K562 (cell line): ENCODE measurements around the gene TRAF7. TPM values are rescaled to one million over a fixed set of nuclear protein-coding genes. Genes with fewer than 3 reads are reported as not detected.
A peak's percentile ranks its signal among the peaks of the same experiment; 100 is the strongest.

ENCODE experiments used
- ATAC-seq: fragments of 200-7000 bp; cut with Tn5 transposase; 3 replicates; pipeline ENCODE4 v1.9.1; 2020; ENCODE audit warnings: moderate library complexity
- BruUV-seq: library from RNA; stranded (reverse); fragments of 400-500 nt; replicated peaks from 2 replicates; lab custom pipeline; 2021; lab: Mats Ljungman, UMichigan
- CTCF ChIA-PET: fragments of 300-600 bp; formaldehyde crosslinking; extraction: SDS; loops from one replicate; lab custom pipeline; 2021; ENCODE audit warnings: low intra/inter-chr PET ratio; lab: Yijun Ruan, JAX
- POLR2A ChIA-PET: fragments of 300-600, 350-650 bp; sonication (Branson Sonifier 250); formaldehyde crosslinking; extraction: SDS; loops from one replicate; lab custom pipeline; 2021; ENCODE audit warnings: antibody characterized with exemption, inconsistent platforms; lab: Yijun Ruan, JAX
- DNase-seq, 4 experiments: peaks; one replicate each; pipeline versions ENCODE4 v3.0.0 to v3.0.0-alpha.2; 2011 to 2018; ENCODE audit warnings: low spot score in 3 of 4, mixed read lengths in 3 of 4; ENCODE audit errors: extremely low read depth in 1 of 4
- FAIRE-seq: peaks from 2 replicates; lab custom pipeline; 2011; peaks lifted over from hg19 to GRCh38; lab: Jason Lieb, UNC
- H2AFZ ChIP-seq: 2 replicates; pipeline ENCODE4 v1.6.0; 2011; ENCODE audit warnings: low read depth, low read length, control low read depth, inconsistent platforms
- H3K27ac ChIP-seq: fragments of 200-600 bp; 3 replicates; pipeline ENCODE4 v1.8.0; 2011; ENCODE audit warnings: low read depth, mild to moderate bottlenecking, control low read depth, inconsistent platforms, low read length, moderate library complexity, mixed read lengths; ENCODE audit errors: extremely low read depth
- H3K27me3 ChIP-seq, 2 experiments: fragments of 300-600 bp in 1 of 2; 2 replicates in 1 of 2; 3 replicates in 1 of 2; pipeline versions ENCODE4 v1.6.0 to v1.8.0; 2011; ENCODE audit warnings: inconsistent platforms in 2 of 2, low read length in 2 of 2, mild to moderate bottlenecking in 1 of 2, mixed read lengths in 1 of 2, moderate library complexity in 1 of 2; ENCODE audit not compliant: control insufficient read depth in 2 of 2, insufficient read depth in 2 of 2
- H3K36me3 ChIP-seq: fragments of 300-600 bp; 3 replicates; pipeline ENCODE4 v1.8.0; 2011; ENCODE audit warnings: mild to moderate bottlenecking, low read length, inconsistent platforms; ENCODE audit not compliant: control insufficient read depth, insufficient read depth
- H3K4me1 ChIP-seq, 2 experiments: fragments of 200-600 bp in 1 of 2; replicated peaks in 1 of 2; 2 replicates in 1 of 2; 3 replicates in 1 of 2; pipeline versions ENCODE4 v1.5.1 to v1.8.0; 2011; ENCODE audit warnings: inconsistent platforms in 2 of 2, low read length in 2 of 2, mild to moderate bottlenecking in 1 of 2, mixed read lengths in 1 of 2, moderate library complexity in 1 of 2; ENCODE audit not compliant: control insufficient read depth in 2 of 2, insufficient read depth in 2 of 2
- H3K4me2 ChIP-seq: 2 replicates; pipeline ENCODE4 v1.6.1; 2011; ENCODE audit warnings: low read length, control low read depth, inconsistent platforms, mixed read lengths; ENCODE audit not compliant: insufficient read depth
- H3K4me3 ChIP-seq: fragments of 200-600 bp; sonication (generic), shearing (Covaris generic); 2 replicates; pipeline ENCODE4 v1.5.1; 2016; ENCODE audit warnings: control low read depth, inconsistent platforms
- H3K79me2 ChIP-seq: fragments of 200-600 bp; 3 replicates; pipeline ENCODE4 v1.8.0; 2011; ENCODE audit warnings: low read length, inconsistent platforms; ENCODE audit not compliant: control insufficient read depth, insufficient read depth
- H3K9ac ChIP-seq, 2 experiments: 2 replicates each; pipeline versions ENCODE4 v1.6.0 to v1.6.1; 2011; ENCODE audit warnings: low read depth in 2 of 2, low read length in 2 of 2, control low read depth in 1 of 2, inconsistent platforms in 1 of 2, mild to moderate bottlenecking in 1 of 2, mixed read lengths in 1 of 2; ENCODE audit not compliant: insufficient read depth in 1 of 2
- H3K9me1 ChIP-seq: one replicate; pipeline ENCODE4 v1.6.0; 2011; ENCODE audit warnings: inconsistent platforms, mild to moderate bottlenecking, low read length, moderate library complexity; ENCODE audit not compliant: control insufficient read depth, insufficient read depth
- H3K9me3 ChIP-seq: replicated peaks from 2 replicates; pipeline ENCODE4 v1.5.1; 2011; ENCODE audit warnings: low read depth, low read length, inconsistent platforms; ENCODE audit not compliant: control insufficient read depth, insufficient read depth
- H4K20me1 ChIP-seq: replicated peaks from 2 replicates; pipeline ENCODE4 v1.6.1; 2011; ENCODE audit warnings: low read length, inconsistent platforms, mixed read lengths; ENCODE audit not compliant: control insufficient read depth, insufficient read depth
- MECOM ChIP-seq: fragments of 250-450 bp; sonication (Bioruptor Pico); IDR thresholded peaks from 2 replicates; pipeline ENCODE4 v1.8.0; 2022; ENCODE audit warnings: inconsistent platforms
- POLR2AphosphoS5 ChIP-seq: IDR thresholded peaks from 2 replicates; pipeline ENCODE4 v1.6.1; 2011; ENCODE audit warnings: mild to moderate bottlenecking, low read depth, low read length, moderate library complexity; ENCODE audit not compliant: control insufficient read depth, insufficient read depth
- SFPQ ChIP-seq: fragments of 200-400 bp; formaldehyde crosslinking; IDR thresholded peaks from 2 replicates; pipeline ENCODE4 v1.6.1; 2017; ENCODE audit warnings: mild to moderate bottlenecking, low read depth, low read length, moderate library complexity
- ZBTB33 ChIP-seq: sonication (generic); formaldehyde crosslinking; IDR thresholded peaks from 2 replicates; pipeline ENCODE4 v1.8.1; 2023; ENCODE audit warnings: mild to moderate bottlenecking, missing genetic modification reagents
- WGBS: fragments of 100-300 bp; shearing (Covaris generic); methylation state at CpG from one replicate; pipeline ENCODE4 v1.1.6; 2016; ENCODE audit warnings: low coverage, mixed read lengths; ENCODE audit not compliant: insufficient coverage; ENCODE audit errors: missing lambda C conversion rate; 5-methylcytosine and 5-hydroxymethylcytosine counted together
- in situ Hi-C: fragments of 300-500 bp; cut with MboI; formaldehyde crosslinking; loops from 4 replicates; pipeline ENCODE4 v1.15.0; 2018; ENCODE audit warnings: inconsistent platforms, mixed read lengths
- intact Hi-C: fragments of 100-400 bp; cut with micrococcal nuclease; formaldehyde crosslinking; loops from 2 replicates; pipeline ENCODE4 v1.14.2; 2022
- polyA plus RNA-seq, 8 experiments: library from polyadenylated mRNA; depleted of rRNA in 4 of 8; stranded (reverse) in 5 of 8; unstranded in 3 of 8; fragments of >200 nt; fragmentation: Nextera tagmentation in 2 of 8; fragmentation: Illumina TruSeq in 1 of 8; extraction: Ambion mirVana in 2 of 8; extraction: Trizol in 1 of 8; gene quantifications; 2 replicates each; pipeline versions ENCODE4 v1.2.1 to v1.2.3, GENCODE V29; 2011 to 2014; ENCODE audit warnings: inconsistent platforms in 1 of 8, missing spikeins in 1 of 8
- total RNA-seq, 7 experiments: library from RNA; depleted of rRNA in 6 of 7; stranded (reverse); fragments of >200 nt in 6 of 7; fragmentation: Illumina TruSeq in 2 of 7; extraction: Trizol in 2 of 7; gene quantifications; 2 replicates each; pipeline versions ENCODE4 v1.2.1 to v1.2.3, GENCODE V29; 2011 to 2021; ENCODE audit warnings: low replicate concordance in 1 of 7

TRAF7 gene
- total and polyA plus RNA-seq, 9 of the 15 experiments (the other 6 are each of a cell fraction or from before 2014, with no cell fraction given) = 1.1 to 113 (median 41.6) TPM

- TF ChIP-seq SFPQ = no peak
Observed at GRCh38 chr16:2181952-2182351, 26.4 kb downstream of the TRAF7 start (continued).

- Histone ChIP-seq H2AFZ (no peak overlapping the region), H3K79me2 (no peaks in the 10 kb centered on the region), H3K4me3 (no peak overlapping the region), H3K9ac (no peak overlapping the region), H3K9me1 (no peaks in the 10 kb centered on the region), H3K36me3 (no peaks in the 10 kb centered on the region), H3K4me2 (no peak overlapping the region), H3K4me1 (peaks cover 2 to 87% of the 10 kb centered on the region in 2 experiments; a peak in 3 of 5 replicates), H3K9me3 (no peaks in the 10 kb centered on the region), H3K27me3 (no peaks in the 10 kb centered on the region), H4K20me1 (no peaks in the 10 kb centered on the region), H3K27ac (no peak overlapping the region)
- 80% methylated on average over 26 of the region's 30 CpGs for WGBS
- in situ Hi-C loops = no loop called here
- intact Hi-C loops = no loop called here
- no TSS peak for BruUV-seq
- DNase-seq = no peak
- ChIA-PET CTCF (no interaction called here), POLR2A (interaction anchor here (0.9 to 1.9 kb wide), 4 partner anchors 11 to 219 kb away, joined by 3 to 6 read pairs (median 6); partner anchors contain the start of genes RPS2 and TRAF7)
- peak; percentile 81 for TF ChIP-seq ZBTB33
- TF ChIP-seq MECOM (CRISPR knock-in tag) = no peak
- TF ChIP-seq POLR2AphosphoS5 = no peak
- FAIRE-seq = no peak
- no peak for ATAC-seq
Observed at GRCh38 chr16:2183671-2184070, 28.1 kb downstream of the TRAF7 start.
